GM18909 (cell line): ENCODE data around the gene GCNT4.

Experiments
- ATAC-seq: cut with Tn5 transposase; IDR thresholded peaks from one replicate; pipeline ENCODE4 v1.9.1; 2021; ENCODE audit warnings: mild to moderate bottlenecking; ENCODE audit not compliant: unreplicated experiment, poor library complexity

GCNT4 gene

DNA sequence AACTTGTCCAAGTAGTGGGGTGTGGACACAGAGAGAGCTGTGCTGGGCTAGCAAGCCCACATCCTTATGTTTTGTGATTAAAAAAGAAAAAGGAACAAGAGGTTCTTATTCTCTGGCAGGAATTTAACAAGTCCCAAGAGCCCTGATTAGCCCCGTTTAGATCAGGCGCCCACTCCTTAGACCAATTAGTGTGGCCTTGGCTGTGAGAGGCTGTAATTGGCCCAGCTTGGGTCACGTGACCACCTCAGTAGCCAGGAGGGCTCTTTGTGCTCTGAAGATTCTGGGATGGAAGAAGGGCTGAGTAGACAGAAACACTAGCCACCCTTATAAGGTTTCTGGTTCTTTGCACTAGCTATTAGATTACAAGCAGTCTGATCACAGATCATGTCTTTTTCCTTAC, 31.1 kb downstream of the GCNT4 start:
- no peak for ATAC-seq

DNA sequence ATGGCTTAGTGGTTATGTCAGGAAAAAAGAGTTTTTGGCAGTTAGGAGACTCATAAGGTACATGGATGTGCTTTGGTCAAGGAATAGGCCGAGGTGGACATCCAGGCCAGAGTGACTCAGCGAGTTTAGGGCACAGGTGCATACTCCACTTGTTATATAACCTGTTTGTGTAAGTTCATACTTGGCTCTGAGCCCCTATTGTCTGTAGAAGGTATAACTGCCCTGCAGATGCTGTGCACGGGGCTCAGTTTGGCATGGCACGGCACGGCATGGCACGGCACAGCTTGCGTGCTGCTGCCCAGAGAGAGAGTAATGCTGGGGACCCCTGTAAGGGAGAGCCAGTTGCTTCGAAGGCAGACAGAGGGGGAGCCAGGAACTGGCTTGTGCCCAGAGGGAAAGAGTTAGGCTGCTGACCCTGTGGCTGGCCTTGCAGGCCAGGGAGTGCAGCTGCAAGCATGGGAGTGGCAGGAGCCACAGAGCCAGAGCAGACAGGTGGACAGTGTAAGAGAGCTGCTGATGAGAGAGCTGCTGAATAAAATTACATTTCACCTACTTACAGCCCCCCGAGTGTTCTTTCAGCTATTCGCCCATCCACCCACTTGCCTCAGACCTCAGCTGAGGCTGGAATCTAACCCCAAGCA, 32.2 kb downstream of the GCNT4 start:
- ATAC-seq = no peak

GRCh38 chr5:75018805-75019587, 33.4 kb downstream of the GCNT4 start:
- no peak for ATAC-seq

GRCh38 chr5:75017971-75018370, 34.4 kb downstream of the GCNT4 start:
- no peak for ATAC-seq

GRCh38 chr5:75016896-75017295, 35.5 kb downstream of the GCNT4 start:
- ATAC-seq = no peak

- no peak for ATAC-seq
These were observed 39.6 kb downstream of the GCNT4 start for GRCh38 chr5:75012748-75013147.

GRCh38 chr5:75010838-75011237, 41.5 kb downstream of the GCNT4 start:
- ATAC-seq = no peak

- no peak for ATAC-seq
These were observed 42.6 kb downstream of the GCNT4 start for GRCh38 chr5:75009556-75010345.

- no peak for ATAC-seq
These were observed 45.2 kb downstream of the GCNT4 start for GRCh38 chr5:75006865-75007822.

- ATAC-seq = no peak
These were observed 46.8 kb downstream of the GCNT4 start for GRCh38 chr5:75005561-75005960.
